B cell (primary cell): Measurements from ENCODE around the gene CAPS2. TPM values are rescaled to one million over a fixed set of nuclear protein-coding genes. Genes with fewer than 3 reads are reported as not detected.

Experiments used
- ATAC-seq: fragments of 200-7000 bp; cut with Tn5 transposase; one replicate; pipeline ENCODE4 v1.10.0; 2021; ENCODE audit warnings: low read depth, mild to moderate bottlenecking, moderate number of reproducible peaks, moderate library complexity
- CTCF ChIA-PET: fragments of 350-600 bp; sonication (Branson Sonifier 250); formaldehyde crosslinking; loops from one replicate; lab custom pipeline; 2021; ENCODE audit warnings: antibody characterized with exemption, inconsistent platforms; lab: Charles Lee
- POLR2A ChIA-PET: fragments of 350-600 bp; sonication (Branson Sonifier 250); formaldehyde crosslinking; loops from one replicate; lab custom pipeline; 2021; ENCODE audit warnings: antibody characterized with exemption; lab: Charles Lee
- DNase-seq: peaks from one replicate; pipeline ENCODE4 v3.0.0; 2013
- H2AFZ ChIP-seq: 2 replicates; pipeline ENCODE4 v1.6.1; 2012; ENCODE audit warnings: mild to moderate bottlenecking, low read depth, low read length; ENCODE audit not compliant: insufficient read depth, poor library complexity, severe bottlenecking
- H3K27ac ChIP-seq, 2 donors: 1 replicate in 1 of 2; 2 replicates in 1 of 2; pipeline ENCODE4 v1.5.1; 2012 to 2013; ENCODE audit warnings: low read length in 2 of 2, mild to moderate bottlenecking in 2 of 2, moderate library complexity in 1 of 2
- H3K27me3 ChIP-seq, 4 experiments: fragments of 200-600 bp in 1 of 4; sonication (generic) in 1 of 4; replicated peaks in 1 of 4; 1 replicate in 2 of 4; 2 replicates in 2 of 4; pipeline versions ENCODE4 v1.6.1 to v1.7.0; 2013 to 2016; ENCODE audit warnings: low read length in 3 of 4, mild to moderate bottlenecking in 2 of 4, mixed read lengths in 1 of 4, moderate library complexity in 1 of 4; ENCODE audit not compliant: insufficient read depth in 4 of 4, control insufficient read depth in 3 of 4; ENCODE audit errors: control extremely low read depth in 1 of 4
- H3K36me3 ChIP-seq, 2 experiments: replicated peaks in 1 of 2; 1 replicate in 1 of 2; 2 replicates in 1 of 2; pipeline versions ENCODE4 v1.6.1 to v1.7.1; 2013; ENCODE audit warnings: low read length in 1 of 2; ENCODE audit not compliant: insufficient read depth in 2 of 2, control insufficient read depth in 1 of 2; ENCODE audit errors: control extremely low read depth in 1 of 2, extremely low read depth in 1 of 2
- H3K4me1 ChIP-seq, 2 donors: fragments of 200-600 bp in 1 of 2; sonication (generic) in 1 of 2; 1 replicate in 1 of 2; 2 replicates in 1 of 2; pipeline versions ENCODE4 v1.5.1 to v1.6.1; 2013 to 2017; ENCODE audit warnings: low read length in 2 of 2; ENCODE audit not compliant: control insufficient read depth in 2 of 2, insufficient read depth in 2 of 2
- H3K4me2 ChIP-seq: replicated peaks from 2 replicates; pipeline ENCODE3; 2012; ENCODE audit warnings: mild to moderate bottlenecking, low read depth, low read length; ENCODE audit not compliant: poor library complexity, severe bottlenecking
- H3K4me3 ChIP-seq, 5 experiments: fragments of 200-600 bp in 1 of 5; sonication (generic) in 1 of 5; 1 replicate in 3 of 5; 2 replicates in 2 of 5; pipeline versions ENCODE4 v1.5.1 to v1.7.0; 2011 to 2016; ENCODE audit warnings: low read length in 4 of 5, mild to moderate bottlenecking in 4 of 5, low read depth in 2 of 5, control low read depth in 1 of 5, moderate library complexity in 1 of 5; ENCODE audit not compliant: insufficient read depth in 1 of 5; ENCODE audit errors: control extremely low read depth in 1 of 5, extremely low read depth in 1 of 5
- H3K79me2 ChIP-seq: fragments of 200-600 bp; sonication (generic); one replicate; pipeline ENCODE4 v1.6.0; 2016; ENCODE audit warnings: low read length; ENCODE audit not compliant: control insufficient read depth, insufficient read depth
- H3K9ac ChIP-seq: fragments of 200-600 bp; sonication (generic); 2 replicates; pipeline ENCODE4 v1.6.1; 2017; ENCODE audit warnings: mild to moderate bottlenecking, low read length, moderate library complexity
- H3K9me3 ChIP-seq, 3 donors: one replicate each; pipeline versions ENCODE4 v1.6.1 to v1.7.1; 2013; ENCODE audit warnings: low read length in 2 of 3; ENCODE audit not compliant: control insufficient read depth in 2 of 3, insufficient read depth in 1 of 3; ENCODE audit errors: control extremely low read depth in 1 of 3
- H4K20me1 ChIP-seq: 2 replicates; pipeline ENCODE4 v1.6.0; 2012; ENCODE audit warnings: mild to moderate bottlenecking, low read length; ENCODE audit not compliant: insufficient read depth, control insufficient read depth, poor library complexity, severe bottlenecking
- H3K27ac Mint-ChIP-seq: one replicate; pipeline ENCODE4 v1.8.0; 2021; ENCODE audit warnings: mixed read lengths
- H3K27me3 Mint-ChIP-seq: one replicate; pipeline ENCODE4 v1.8.0; 2021; ENCODE audit warnings: mixed read lengths
- H3K4me1 Mint-ChIP-seq: one replicate; pipeline ENCODE4 v1.8.0; 2021; ENCODE audit warnings: mixed read lengths
- H3K4me3 Mint-ChIP-seq: one replicate; pipeline ENCODE4 v1.8.0; 2021; ENCODE audit warnings: mixed read lengths
- H3K9me3 Mint-ChIP-seq: one replicate; pipeline ENCODE4 v1.8.0; 2022; ENCODE audit warnings: mixed read lengths; ENCODE audit not compliant: insufficient read depth
- EZH2 ChIP-seq: IDR thresholded peaks from 2 replicates; pipeline ENCODE4 v1.6.1; 2012; ENCODE audit warnings: borderline replicate concordance, low read depth, mild to moderate bottlenecking, moderate library complexity, low read length; ENCODE audit not compliant: insufficient read depth, poor library complexity, severe bottlenecking
- WGBS: methylation state at CpG from one replicate; pipeline ENCODE4 v1.1.5; 2013; ENCODE audit warnings: missing lambda C conversion rate; ENCODE audit not compliant: insufficient coverage; 5-methylcytosine and 5-hydroxymethylcytosine counted together
- intact Hi-C: fragments of 100-400 bp; cut with micrococcal nuclease; formaldehyde crosslinking; loops from one replicate; pipeline ENCODE4 v1.10.0; 2022
- polyA plus RNA-seq: library from polyadenylated mRNA; depleted of rRNA; stranded (reverse); fragments of >200 nt; gene quantifications from 2 replicates; pipeline ENCODE4 v1.2.3, GENCODE V29; 2012
- total RNA-seq, 2 donors: library from RNA; stranded (reverse); fragments of 120-200 nt in 1 of 2; gene quantifications; 1 replicate in 1 of 2; 2 replicates in 1 of 2; pipeline versions ENCODE4 v1.2.3 to v1.2.4, GENCODE V29; 2013 to 2022
- TF ChIP-seq, protein P1 (sequence below): fragments of 200-600 bp; IDR thresholded peaks from one replicate; pipeline ENCODE4 v1.8.0; 2022; ENCODE audit warnings: antibody characterized with exemption, mild to moderate bottlenecking

Gene CAPS2
- total and polyA plus RNA-seq, 2 donors (not counting 1 experiment from before 2014, with no cell fraction given), result 2.3 to 8.4 TPM

DNA sequence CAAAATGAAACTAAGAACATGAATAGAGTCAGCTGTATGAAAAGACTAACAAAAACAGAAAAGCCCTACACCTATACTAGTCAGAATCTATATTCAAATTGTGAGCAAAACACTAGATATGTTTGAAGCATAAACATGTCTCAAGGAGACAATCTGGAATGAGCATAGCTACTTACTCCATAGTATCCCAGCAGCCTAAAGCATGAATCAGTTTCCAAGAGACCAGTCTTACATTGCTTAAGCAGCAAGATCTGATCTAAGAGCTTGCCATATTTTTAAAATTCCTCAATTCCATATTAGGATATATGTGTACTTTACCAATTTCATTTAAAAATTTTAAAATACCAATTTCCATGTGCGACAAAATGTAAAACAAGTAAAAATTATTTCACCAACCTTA lies 7.7 kb downstream of the CAPS2 start:
- peaks cover 0 to 3% (median 0%) of the 10 kb centered on the region in 4 experiments for H3K27me3 ChIP-seq
- H3K79me2 ChIP-seq, result no peaks in the 10 kb centered on the region
- H2AFZ ChIP-seq, result no peak overlapping the region
- CTCF ChIA-PET, result no interaction called here
- no CpG with 5 or more reads among the region's 1 CpG for WGBS
- no peaks in the 10 kb centered on the region for H3K9me3 ChIP-seq
- H3K4me3 ChIP-seq, result no peak overlapping the region
- no peak overlapping the region for H3K27ac Mint-ChIP-seq
- no peak overlapping the region for H3K4me2 ChIP-seq
- no peaks in the 10 kb centered on the region for H4K20me1 ChIP-seq
- H3K4me1 ChIP-seq, result no peaks in the 10 kb centered on the region
- DNase-seq (no peak), ATAC-seq (no peak)
- POLR2A ChIA-PET, result no interaction called here
- no peaks in the 10 kb centered on the region for H3K36me3 ChIP-seq
- H3K27ac ChIP-seq, result no peak overlapping the region
- intact Hi-C loops, result no loop called here
- TF ChIP-seq, protein P1, sequence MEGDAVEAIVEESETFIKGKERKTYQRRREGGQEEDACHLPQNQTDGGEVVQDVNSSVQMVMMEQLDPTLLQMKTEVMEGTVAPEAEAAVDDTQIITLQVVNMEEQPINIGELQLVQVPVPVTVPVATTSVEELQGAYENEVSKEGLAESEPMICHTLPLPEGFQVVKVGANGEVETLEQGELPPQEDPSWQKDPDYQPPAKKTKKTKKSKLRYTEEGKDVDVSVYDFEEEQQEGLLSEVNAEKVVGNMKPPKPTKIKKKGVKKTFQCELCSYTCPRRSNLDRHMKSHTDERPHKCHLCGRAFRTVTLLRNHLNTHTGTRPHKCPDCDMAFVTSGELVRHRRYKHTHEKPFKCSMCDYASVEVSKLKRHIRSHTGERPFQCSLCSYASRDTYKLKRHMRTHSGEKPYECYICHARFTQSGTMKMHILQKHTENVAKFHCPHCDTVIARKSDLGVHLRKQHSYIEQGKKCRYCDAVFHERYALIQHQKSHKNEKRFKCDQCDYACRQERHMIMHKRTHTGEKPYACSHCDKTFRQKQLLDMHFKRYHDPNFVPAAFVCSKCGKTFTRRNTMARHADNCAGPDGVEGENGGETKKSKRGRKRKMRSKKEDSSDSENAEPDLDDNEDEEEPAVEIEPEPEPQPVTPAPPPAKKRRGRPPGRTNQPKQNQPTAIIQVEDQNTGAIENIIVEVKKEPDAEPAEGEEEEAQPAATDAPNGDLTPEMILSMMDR, result no peak
- TF ChIP-seq EZH2, result no peak
- H3K9me3 Mint-ChIP-seq, result no peaks in the 10 kb centered on the region
- H3K27me3 Mint-ChIP-seq, result peaks cover 18% of the 10 kb centered on the region
- no peak overlapping the region for H3K4me3 Mint-ChIP-seq
- no peak overlapping the region for H3K9ac ChIP-seq
- no peaks in the 10 kb centered on the region for H3K4me1 Mint-ChIP-seq

DNA sequence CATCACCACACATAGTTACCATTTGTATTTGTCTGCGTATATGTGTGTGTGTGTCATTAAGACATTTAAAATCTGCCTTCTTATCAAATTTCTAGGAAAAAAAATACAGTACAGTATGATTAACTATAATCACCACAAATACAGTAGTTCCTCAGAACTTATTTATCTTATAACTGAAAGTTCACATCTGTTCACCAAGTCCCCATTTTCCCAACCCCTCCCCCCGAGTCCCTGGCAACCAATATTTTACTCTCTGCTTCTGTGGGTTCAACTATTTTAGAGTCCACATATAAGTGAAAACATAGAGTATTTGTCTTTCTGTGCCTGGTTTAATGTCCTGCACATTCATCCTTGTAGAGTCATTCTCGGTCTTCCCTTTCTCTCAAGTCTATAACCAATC lies 12.3 kb downstream of the CAPS2 start:
- ATAC-seq (no peak), DNase-seq (no peak)
- H3K4me3 ChIP-seq, result no peak overlapping the region
- TF ChIP-seq EZH2, result no peak
- TF ChIP-seq, protein P1, result no peak
- H3K9me3 ChIP-seq, result no peaks in the 10 kb centered on the region
- no peaks in the 10 kb centered on the region for H3K4me1 ChIP-seq
- CTCF ChIA-PET, result no interaction called here
- intact Hi-C loops, result no loop called here
- Mint-ChIP-seq H3K27me3 (peaks cover 10% of the 10 kb centered on the region), H3K4me3 (no peak overlapping the region), H3K9me3 (no peaks in the 10 kb centered on the region), H3K27ac (no peak overlapping the region), H3K4me1 (no peaks in the 10 kb centered on the region)
- no peak overlapping the region for H2AFZ ChIP-seq
- H3K36me3 ChIP-seq, result no peaks in the 10 kb centered on the region
- H4K20me1 ChIP-seq, result no peaks in the 10 kb centered on the region
- no peaks in the 10 kb centered on the region for H3K27me3 ChIP-seq
- no peak overlapping the region for H3K4me2 ChIP-seq
- no peak overlapping the region for H3K9ac ChIP-seq
- no peaks in the 10 kb centered on the region for H3K79me2 ChIP-seq
- POLR2A ChIA-PET, result no interaction called here
- H3K27ac ChIP-seq, result no peak overlapping the region
- 100% methylated on average over 1 of the region's 3 CpGs for WGBS
